Hepatocyte (in vitro differentiated cells): ENCODE measurements around the gene PTPN11. TPM values are rescaled to one million over a fixed set of nuclear protein-coding genes. Genes with fewer than 3 reads are reported as not detected.

Experiments used
- DNase-seq: peaks from one replicate; pipeline ENCODE4 v3.0.0-alpha.2; 2016; ENCODE audit warnings: low spot score
- H2AFZ ChIP-seq: fragments of 200-600 bp; sonication (generic); 2 replicates; pipeline ENCODE4 v1.6.0; 2016; ENCODE audit warnings: antibody characterized with exemption, mild to moderate bottlenecking
- H3K27ac ChIP-seq: fragments of 200-600 bp; sonication (generic); 2 replicates; pipeline ENCODE4 v1.5.1; 2016; ENCODE audit warnings: mild to moderate bottlenecking
- H3K27me3 ChIP-seq: fragments of 200-600 bp; sonication (generic); 2 replicates; pipeline ENCODE4 v1.6.1; 2016
- H3K36me3 ChIP-seq: fragments of 200-600 bp; sonication (generic); replicated peaks from 2 replicates; pipeline ENCODE4 v1.5.1; 2016; ENCODE audit warnings: low read depth; ENCODE audit not compliant: insufficient read depth
- H3K4me1 ChIP-seq: fragments of 200-600 bp; sonication (generic); 2 replicates; pipeline ENCODE4 v1.5.1; 2016; ENCODE audit warnings: mild to moderate bottlenecking, moderate library complexity; ENCODE audit not compliant: insufficient read depth
- H3K4me2 ChIP-seq: fragments of 200-600 bp; sonication (generic); 2 replicates; pipeline ENCODE4 v1.6.0; 2016
- H3K4me3 ChIP-seq: fragments of 200-600 bp; sonication (generic); 2 replicates; pipeline ENCODE4 v1.5.1; 2016; ENCODE audit warnings: mild to moderate bottlenecking
- H3K79me2 ChIP-seq: fragments of 200-600 bp; sonication (generic); 2 replicates; pipeline ENCODE4 v1.6.0; 2017; ENCODE audit warnings: mild to moderate bottlenecking
- H3K9me2 ChIP-seq: fragments of 200-600 bp; sonication (generic); replicated peaks from 2 replicates; pipeline ENCODE4 v1.6.0; 2017; ENCODE audit warnings: mild to moderate bottlenecking; ENCODE audit not compliant: insufficient read depth
- H3K9me3 ChIP-seq: fragments of 200-600 bp; sonication (generic); 2 replicates; pipeline ENCODE4 v1.5.1; 2016; ENCODE audit warnings: low read depth, mild to moderate bottlenecking
- H4K20me1 ChIP-seq: fragments of 200-600 bp; sonication (generic); 2 replicates; pipeline ENCODE4 v1.6.0; 2016; ENCODE audit warnings: mild to moderate bottlenecking; ENCODE audit not compliant: insufficient read depth, poor library complexity, severe bottlenecking
- EZH2 ChIP-seq: fragments of 200-600 bp; sonication (generic); IDR thresholded peaks from 2 replicates; pipeline ENCODE4 v1.6.1; 2016; ENCODE audit warnings: antibody characterized with exemption, mild to moderate bottlenecking, borderline replicate concordance
- EZH2phosphoT487 ChIP-seq: fragments of 200-600 bp; sonication (generic); IDR thresholded peaks from one replicate; pipeline ENCODE4 v1.6.1; 2018; ENCODE audit warnings: antibody characterized with exemption, mild to moderate bottlenecking, low read depth, moderate library complexity; ENCODE audit not compliant: unreplicated experiment, severe bottlenecking
- WGBS: methylation state at CpG from one replicate; pipeline ENCODE4 v1.1.6; 2016; ENCODE audit warnings: low lambda C conversion rate; ENCODE audit errors: missing lambda C conversion rate; 5-methylcytosine and 5-hydroxymethylcytosine counted together
- polyA plus RNA-seq: library from polyadenylated mRNA; unstranded; fragments of >200 nt; fragmentation: Nextera tagmentation; extraction: Ambion mirVana; gene quantifications from 2 replicates; pipeline ENCODE4 v1.2.1, GENCODE V29; 2016
- total RNA-seq: library from RNA; depleted of rRNA; stranded (reverse); fragments of >200 nt; gene quantifications from 2 replicates; pipeline ENCODE4 v1.2.3, GENCODE V29; 2014
- TF ChIP-seq, protein P1 (sequence below): fragments of 200-600 bp; sonication (generic); IDR thresholded peaks from 2 replicates; pipeline ENCODE4 v1.5.1; 2016; ENCODE audit warnings: antibody characterized with exemption, mild to moderate bottlenecking; ENCODE audit not compliant: poor library complexity

Gene PTPN11
- total and polyA plus RNA-seq, 2 experiments from 2014 or later, result 66.6 to 102 TPM

GRCh38 chr12:112533528-112533927 lies 114.8 kb downstream of the PTPN11 start:
- Histone ChIP-seq H4K20me1 (no peaks in the 10 kb centered on the region), H3K9me3 (no peaks in the 10 kb centered on the region), H3K4me3 (no peak overlapping the region), H3K27ac (no peak overlapping the region), H3K79me2 (no peaks in the 10 kb centered on the region), H3K27me3 (no peaks in the 10 kb centered on the region), H3K9me2 (no peaks in the 10 kb centered on the region), H3K4me1 (no peaks in the 10 kb centered on the region), H3K4me2 (no peak overlapping the region), H3K36me3 (no peaks in the 10 kb centered on the region), H2AFZ (no peak overlapping the region)
- TF ChIP-seq, protein P1, sequence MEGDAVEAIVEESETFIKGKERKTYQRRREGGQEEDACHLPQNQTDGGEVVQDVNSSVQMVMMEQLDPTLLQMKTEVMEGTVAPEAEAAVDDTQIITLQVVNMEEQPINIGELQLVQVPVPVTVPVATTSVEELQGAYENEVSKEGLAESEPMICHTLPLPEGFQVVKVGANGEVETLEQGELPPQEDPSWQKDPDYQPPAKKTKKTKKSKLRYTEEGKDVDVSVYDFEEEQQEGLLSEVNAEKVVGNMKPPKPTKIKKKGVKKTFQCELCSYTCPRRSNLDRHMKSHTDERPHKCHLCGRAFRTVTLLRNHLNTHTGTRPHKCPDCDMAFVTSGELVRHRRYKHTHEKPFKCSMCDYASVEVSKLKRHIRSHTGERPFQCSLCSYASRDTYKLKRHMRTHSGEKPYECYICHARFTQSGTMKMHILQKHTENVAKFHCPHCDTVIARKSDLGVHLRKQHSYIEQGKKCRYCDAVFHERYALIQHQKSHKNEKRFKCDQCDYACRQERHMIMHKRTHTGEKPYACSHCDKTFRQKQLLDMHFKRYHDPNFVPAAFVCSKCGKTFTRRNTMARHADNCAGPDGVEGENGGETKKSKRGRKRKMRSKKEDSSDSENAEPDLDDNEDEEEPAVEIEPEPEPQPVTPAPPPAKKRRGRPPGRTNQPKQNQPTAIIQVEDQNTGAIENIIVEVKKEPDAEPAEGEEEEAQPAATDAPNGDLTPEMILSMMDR, result no peak
- TF ChIP-seq EZH2, result no peak
- TF ChIP-seq EZH2phosphoT487, result no peak
- DNase-seq, result no peak
- WGBS, result 88% methylated on average over 7 of the region's 7 CpGs

- 89% methylated on average over 6 of the region's 6 CpGs for WGBS
- Histone ChIP-seq H3K36me3 (no peaks in the 10 kb centered on the region), H3K4me2 (no peak overlapping the region), H4K20me1 (no peaks in the 10 kb centered on the region), H2AFZ (no peak overlapping the region), H3K9me2 (no peaks in the 10 kb centered on the region), H3K79me2 (no peaks in the 10 kb centered on the region), H3K27me3 (no peaks in the 10 kb centered on the region), H3K9me3 (no peaks in the 10 kb centered on the region), H3K4me3 (no peak overlapping the region), H3K4me1 (no peaks in the 10 kb centered on the region), H3K27ac (no peak overlapping the region)
- TF ChIP-seq, protein P1, result no peak
- no peak for TF ChIP-seq EZH2
- TF ChIP-seq EZH2phosphoT487, result no peak
- DNase-seq, result no peak
These were observed 116.3 kb downstream of the PTPN11 start for GRCh38 chr12:112535017-112535416.

DNA sequence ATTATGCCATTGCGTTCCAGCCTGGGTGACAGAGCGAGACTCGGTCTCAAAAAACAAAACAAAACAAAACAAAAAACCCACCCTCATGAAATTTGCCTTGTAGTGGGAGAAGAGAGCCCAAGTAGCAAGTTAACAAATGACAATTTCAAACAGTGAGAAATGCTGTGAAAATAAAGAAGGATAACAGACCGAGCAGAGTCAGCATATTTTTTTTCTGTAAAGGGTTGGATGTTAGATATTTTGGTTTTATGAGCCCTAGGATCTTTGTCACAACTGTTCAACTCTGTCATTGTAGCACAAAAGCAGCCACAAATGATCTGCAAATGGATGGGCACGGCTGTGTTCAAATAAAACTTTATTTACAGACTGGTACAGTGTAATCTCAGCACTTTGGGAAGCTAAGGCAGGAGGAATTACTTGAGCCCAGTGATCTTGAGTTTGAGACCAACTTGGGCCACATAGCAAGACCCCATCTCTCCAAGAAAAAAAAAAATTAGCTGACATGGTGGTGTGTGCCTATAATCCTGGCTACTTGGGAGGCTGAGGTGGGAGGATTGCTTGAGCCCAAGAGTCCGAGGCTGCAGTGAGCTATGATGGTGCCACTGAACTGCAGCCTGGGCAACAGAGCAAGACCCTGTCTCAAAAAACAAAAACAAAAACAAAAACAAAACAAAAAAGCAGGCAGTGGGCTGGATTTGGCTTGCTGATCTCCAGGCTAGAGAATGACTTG lies 117.1 kb downstream of the PTPN11 start:
- Histone ChIP-seq H3K9me2 (no peaks in the 10 kb centered on the region), H4K20me1 (no peaks in the 10 kb centered on the region), H3K4me2 (no peak overlapping the region), H3K4me1 (no peaks in the 10 kb centered on the region), H2AFZ (no peak overlapping the region), H3K4me3 (no peak overlapping the region), H3K9me3 (no peaks in the 10 kb centered on the region), H3K36me3 (no peaks in the 10 kb centered on the region), H3K27me3 (no peaks in the 10 kb centered on the region), H3K79me2 (no peaks in the 10 kb centered on the region), H3K27ac (no peak overlapping the region)
- WGBS, result 91% methylated on average over 6 of the region's 6 CpGs
- DNase-seq, result no peak
- TF ChIP-seq, protein P1, result no peak
- TF ChIP-seq EZH2, result no peak
- TF ChIP-seq EZH2phosphoT487, result no peak
